ENCODE results near the gene AADACL4. TPM values are rescaled to one million over a fixed set of nuclear protein-coding genes. Genes with fewer than 3 reads are reported as not detected.

AADACL4 gene
- total and polyA plus RNA-seq, 2 donors (not counting 1 experiment from before 2014, with no cell fraction given) = not detected

- no peaks in the 10 kb centered on the region for H4K20me1 ChIP-seq (ENCODE audit: control insufficient read depth, insufficient read depth, low read length, poor library complexity, severe bottlenecking)
- no peak overlapping the region for H2AFZ ChIP-seq (ENCODE audit: insufficient read depth, low read depth, low read length, poor library complexity, severe bottlenecking)
- no peak overlapping the region for H3K4me3 ChIP-seq (ENCODE audit: control extremely low read depth in 1 of 5, extremely low read depth in 1 of 5, insufficient read depth in 1 of 5, low read depth in 2 of 5, low read length in 4 of 5)
- peaks cover 0 to 1% (median 0%) of the 10 kb centered on the region in 3 donors for H3K9me3 ChIP-seq (ENCODE audit: control extremely low read depth in 1 of 3, control insufficient read depth in 2 of 3, insufficient read depth in 1 of 3, low read length in 2 of 3)
- TF ChIP-seq EZH2 (IDR thresholded peaks at IDR 0.05; ENCODE audit: borderline replicate concordance, insufficient read depth, low read depth, low read length, poor library complexity, severe bottlenecking) (no peak), CTCF (IDR thresholded peaks at IDR 0.05) (no peak)
- no peak overlapping the region for H3K4me2 ChIP-seq (replicated peaks; ENCODE audit: low read depth, low read length, poor library complexity, severe bottlenecking)
- no peak overlapping the region for H3K27ac ChIP-seq (ENCODE audit: low read length in 2 of 2)
- no peak overlapping the region for H3K27ac Mint-ChIP-seq
- H3K27me3 ChIP-seq (replicated peaks in 1 of 4; ENCODE audit: control extremely low read depth in 1 of 4, control insufficient read depth in 3 of 4, insufficient read depth in 4 of 4, low read length in 3 of 4) = peaks cover 0 to 4% (median 1%) of the 10 kb centered on the region in 4 experiments
- H3K4me1 ChIP-seq (ENCODE audit: control insufficient read depth in 2 of 2, insufficient read depth in 2 of 2, low read length in 2 of 2) = peaks cover 4 to 5% of the 10 kb centered on the region in 2 donors
- POLR2A ChIA-PET = no interaction called here
- H3K9me3 Mint-ChIP-seq (ENCODE audit: insufficient read depth) = peaks cover 3% of the 10 kb centered on the region
- H3K27me3 Mint-ChIP-seq = peaks cover 12% of the 10 kb centered on the region
- DNase-seq (no peak), ATAC-seq (ENCODE audit: low read depth) (no peak)
- peaks cover 3% of the 10 kb centered on the region for H3K4me1 Mint-ChIP-seq
- no peaks in the 10 kb centered on the region for H3K36me3 ChIP-seq (replicated peaks in 1 of 2; ENCODE audit: control extremely low read depth in 1 of 2, control insufficient read depth in 1 of 2, extremely low read depth in 1 of 2, insufficient read depth in 2 of 2, low read length in 1 of 2)
- H3K79me2 ChIP-seq (ENCODE audit: control insufficient read depth, insufficient read depth, low read length) = no peaks in the 10 kb centered on the region
- CTCF ChIA-PET = no interaction called here
- intact Hi-C loops (cut with micrococcal nuclease) = no loop called here
- no peak overlapping the region for H3K9ac ChIP-seq (ENCODE audit: low read length)
- 90% methylated on average over 2 of the region's 6 CpGs for WGBS (ENCODE audit: insufficient coverage)
- no peak overlapping the region for H3K4me3 Mint-ChIP-seq
These were observed 17.8 kb downstream of the AADACL4 start for GRCh38 chr1:12661606-12662219.

- DNase-seq (no peak), ATAC-seq (ENCODE audit: low read depth) (no peak)
- Histone ChIP-seq H3K27me3 (replicated peaks in 1 of 4; ENCODE audit: control extremely low read depth in 1 of 4, control insufficient read depth in 3 of 4, insufficient read depth in 4 of 4, low read length in 3 of 4) (peaks cover 0 to 4% (median 1%) of the 10 kb centered on the region in 4 experiments), H3K36me3 (replicated peaks in 1 of 2; ENCODE audit: control extremely low read depth in 1 of 2, control insufficient read depth in 1 of 2, extremely low read depth in 1 of 2, insufficient read depth in 2 of 2, low read length in 1 of 2) (no peaks in the 10 kb centered on the region), H3K4me3 (ENCODE audit: control extremely low read depth in 1 of 5, extremely low read depth in 1 of 5, insufficient read depth in 1 of 5, low read depth in 2 of 5, low read length in 4 of 5) (no peak overlapping the region), H4K20me1 (ENCODE audit: control insufficient read depth, insufficient read depth, low read length, poor library complexity, severe bottlenecking) (no peaks in the 10 kb centered on the region), H3K4me2 (replicated peaks; ENCODE audit: low read depth, low read length, poor library complexity, severe bottlenecking) (no peak overlapping the region), H3K9me3 (ENCODE audit: control extremely low read depth in 1 of 3, control insufficient read depth in 2 of 3, insufficient read depth in 1 of 3, low read length in 2 of 3) (peaks cover 0 to 1% (median 0%) of the 10 kb centered on the region in 3 donors), H3K27ac (ENCODE audit: low read length in 2 of 2) (no peak overlapping the region), H3K9ac (ENCODE audit: low read length) (no peak overlapping the region), H3K79me2 (ENCODE audit: control insufficient read depth, insufficient read depth, low read length) (no peaks in the 10 kb centered on the region), H2AFZ (ENCODE audit: insufficient read depth, low read depth, low read length, poor library complexity, severe bottlenecking) (no peak overlapping the region), H3K4me1 (ENCODE audit: control insufficient read depth in 2 of 2, insufficient read depth in 2 of 2, low read length in 2 of 2) (peaks cover 4 to 5% of the 10 kb centered on the region in 2 donors)
- CTCF ChIA-PET = interaction anchor here (1.1 kb wide), 1 partner anchor 11 kb away, joined by 4 read pairs; no protein-coding TSS in a partner anchor
- WGBS (ENCODE audit: insufficient coverage) = no CpG with 5 or more reads among the region's 1 CpG
- Mint-ChIP-seq H3K4me3 (no peak overlapping the region), H3K4me1 (peaks cover 3% of the 10 kb centered on the region), H3K9me3 (ENCODE audit: insufficient read depth) (peaks cover 3% of the 10 kb centered on the region), H3K27me3 (peaks cover 9% of the 10 kb centered on the region), H3K27ac (no peak overlapping the region)
- intact Hi-C loops (cut with micrococcal nuclease) = no loop called here
- TF ChIP-seq CTCF (IDR thresholded peaks at IDR 0.05) (no peak), EZH2 (IDR thresholded peaks at IDR 0.05; ENCODE audit: borderline replicate concordance, insufficient read depth, low read depth, low read length, poor library complexity, severe bottlenecking) (no peak)
- POLR2A ChIA-PET = no interaction called here
These were observed 18.7 kb downstream of the AADACL4 start for GRCh38 chr1:12662556-12662955.

Measured in B cell (primary cell).